GM06990 (cell line): ENCODE results near the gene SORCS3.

Source experiments
- DNase-seq: peaks from one replicate; pipeline ENCODE4 v3.0.0-alpha.2; 2011; ENCODE audit not compliant: insufficient read length; ENCODE audit errors: extremely low read depth
- H3K27me3 ChIP-seq: replicated peaks from 2 replicates; pipeline ENCODE4 v1.6.0; 2011; ENCODE audit warnings: low read length; ENCODE audit not compliant: control insufficient read depth, insufficient read depth
- H3K36me3 ChIP-seq: 2 replicates; pipeline ENCODE4 v1.5.1; 2011; ENCODE audit warnings: low read length; ENCODE audit not compliant: control insufficient read depth, insufficient read depth
- H3K4me3 ChIP-seq: replicated peaks from 2 replicates; pipeline ENCODE4 v1.5.1; 2011; ENCODE audit warnings: low read depth, mild to moderate bottlenecking, control low read depth, low read length
- CTCF ChIP-seq: IDR thresholded peaks from 2 replicates; pipeline ENCODE4 v1.5.1; 2011; ENCODE audit warnings: low read length, control low read depth, mild to moderate bottlenecking, inconsistent platforms; ENCODE audit not compliant: insufficient read depth, poor library complexity, severe bottlenecking

Gene SORCS3

DNA sequence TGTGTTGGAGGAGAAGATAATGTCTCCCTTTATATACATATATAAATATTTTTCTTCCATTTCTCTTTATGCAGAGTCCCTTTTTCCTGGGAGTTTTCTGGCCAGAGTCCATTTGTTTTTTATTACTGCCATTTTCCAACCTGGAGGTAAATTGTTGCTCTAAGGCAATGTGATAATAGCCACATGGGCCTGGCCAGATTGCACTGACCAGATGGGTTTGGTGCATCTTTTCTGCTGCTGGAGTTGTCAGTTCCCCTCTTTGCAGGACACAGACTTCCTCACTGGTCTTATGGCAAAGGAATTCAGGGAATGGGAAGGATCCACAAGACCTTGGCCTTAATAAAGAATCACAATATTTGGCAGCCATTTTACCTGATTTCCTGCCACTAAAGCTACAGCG lies 254.9 kb downstream of the SORCS3 start:
- DNase-seq: no peak
- TF ChIP-seq CTCF: no peak
- H3K36me3 ChIP-seq: no peaks in the 10 kb centered on the region
- no peaks in the 10 kb centered on the region for H3K27me3 ChIP-seq
- H3K4me3 ChIP-seq: no peak overlapping the region

DNA sequence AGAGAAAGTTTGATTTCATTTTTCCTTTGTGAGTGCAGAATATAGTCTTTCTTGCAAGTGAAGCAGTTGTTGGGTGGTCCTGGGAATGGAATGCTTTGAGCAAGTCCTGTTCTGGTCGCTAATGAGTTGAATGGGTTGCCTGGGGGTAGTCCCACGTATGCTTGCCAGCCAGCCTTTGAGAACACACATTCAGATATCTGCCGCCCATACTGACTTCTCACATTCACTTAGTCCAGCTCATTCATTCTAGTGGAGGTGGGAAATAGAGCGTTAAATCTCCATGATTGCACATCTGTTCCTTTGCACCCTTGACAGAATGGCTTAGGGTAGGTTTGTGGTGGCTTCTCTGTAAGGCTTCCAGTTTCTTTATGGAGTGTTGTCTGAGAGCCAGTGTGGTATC lies 256.6 kb downstream of the SORCS3 start:
- Histone ChIP-seq H3K4me3 (no peak overlapping the region), H3K27me3 (no peaks in the 10 kb centered on the region), H3K36me3 (no peaks in the 10 kb centered on the region)
- TF ChIP-seq CTCF: no peak
- DNase-seq: no peak

- no peak for DNase-seq
- H3K27me3 ChIP-seq: no peaks in the 10 kb centered on the region
- no peaks in the 10 kb centered on the region for H3K36me3 ChIP-seq
- H3K4me3 ChIP-seq: no peak overlapping the region
- no peak for TF ChIP-seq CTCF
Measured at GRCh38 chr10:104899779-104900178, 258.7 kb downstream of the SORCS3 start.

DNA sequence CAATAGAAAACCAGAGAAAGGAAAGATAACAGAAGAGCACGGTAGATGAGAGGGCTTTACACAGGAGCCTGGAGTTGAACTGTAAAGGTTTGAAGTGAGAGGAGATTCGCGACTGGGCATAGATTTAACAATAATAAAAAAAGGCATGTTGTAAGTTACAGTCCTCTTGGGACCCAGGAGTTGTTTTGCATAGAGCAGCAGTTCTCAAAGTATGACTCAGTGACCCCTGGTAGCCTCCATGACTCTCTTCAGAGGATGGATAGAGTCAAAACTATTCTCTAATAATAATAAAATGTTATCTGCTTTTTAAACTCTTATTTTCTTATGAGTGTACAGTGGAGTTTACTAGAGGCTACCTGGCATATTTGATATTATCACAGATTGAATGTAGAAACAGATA lies 262.3 kb downstream of the SORCS3 start:
- H3K27me3 ChIP-seq: no peaks in the 10 kb centered on the region
- no peak for DNase-seq
- no peak for TF ChIP-seq CTCF
- no peaks in the 10 kb centered on the region for H3K36me3 ChIP-seq
- H3K4me3 ChIP-seq: no peak overlapping the region

DNA sequence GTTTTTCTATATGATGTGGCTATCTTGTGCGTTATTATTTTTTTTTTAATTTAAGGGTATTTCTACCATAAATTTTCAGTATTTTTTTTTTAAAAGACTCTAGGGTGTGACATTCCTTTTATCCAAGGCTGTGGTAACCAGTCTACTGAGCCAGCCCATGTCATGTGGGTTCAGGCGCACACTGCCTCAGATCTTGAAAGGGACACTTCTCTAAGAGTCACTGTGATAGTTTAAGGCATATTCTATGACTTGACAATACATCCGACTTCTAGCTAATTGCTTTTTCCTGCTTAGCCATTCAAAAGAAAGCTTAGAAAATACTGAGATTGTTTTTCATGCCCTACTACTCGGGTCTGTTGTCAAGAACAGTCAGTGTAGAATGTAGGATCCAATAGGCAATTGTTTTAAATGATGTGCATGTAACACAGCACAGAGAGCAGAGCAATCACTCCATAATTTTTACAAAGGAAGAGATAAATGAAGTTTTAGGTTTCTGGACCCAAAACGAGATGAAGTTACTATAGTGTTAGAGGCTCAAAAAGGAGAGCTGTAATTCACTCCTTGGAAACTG lies 263.7 kb downstream of the SORCS3 start:
- H3K36me3 ChIP-seq: no peaks in the 10 kb centered on the region
- DNase-seq: no peak
- no peak overlapping the region for H3K4me3 ChIP-seq
- no peaks in the 10 kb centered on the region for H3K27me3 ChIP-seq
- TF ChIP-seq CTCF: no peak

GRCh38 chr10:104906112-104906511 lies 265.0 kb downstream of the SORCS3 start:
- TF ChIP-seq CTCF: no peak
- Histone ChIP-seq H3K27me3 (no peaks in the 10 kb centered on the region), H3K36me3 (no peaks in the 10 kb centered on the region), H3K4me3 (no peak overlapping the region)
- DNase-seq: no peak
